NCI-H146 treated with DMSO at 0.1 percent for 48 hours (cell line): ENCODE results near the gene NKD1.
"Not testable (repeated sequence)": the region's sequence is repeated elsewhere in the genome, so short reads cannot be mapped to it uniquely, and the experiment has no call there.

Source experiments
- DNase-seq: peaks from one replicate; lab custom pipeline; 2025; ENCODE audit not compliant: unreplicated experiment; lab: John Stamatoyannopoulos, UW

The NKD1 gene

GRCh38 chr16:50578137-50578536, 29.9 kb downstream of the NKD1 start:
- no peak for DNase-seq

- not testable (repeated sequence) for DNase-seq
Observed at GRCh38 chr16:50579373-50579772, 31.2 kb downstream of the NKD1 start.

GRCh38 chr16:50580180-50580798, 32.1 kb downstream of the NKD1 start:
- no peak for DNase-seq

- no peak for DNase-seq
Observed at GRCh38 chr16:50581845-50582244, 33.6 kb downstream of the NKD1 start.

GRCh38 chr16:50583211-50583610, 35.0 kb downstream of the NKD1 start:
- no peak for DNase-seq

GRCh38 chr16:50584033-50584722, 36.0 kb downstream of the NKD1 start:
- DNase-seq, result no peak

GRCh38 chr16:50585331-50585776, 37.2 kb downstream of the NKD1 start:
- no peak for DNase-seq

- DNase-seq, result no peak
Observed at GRCh38 chr16:50587543-50587942, 39.3 kb downstream of the NKD1 start.

GRCh38 chr16:50588276-50588675, 40.1 kb downstream of the NKD1 start:
- no peak for DNase-seq

GRCh38 chr16:50591209-50591608, 43.0 kb downstream of the NKD1 start:
- DNase-seq, result no peak

- DNase-seq, result no peak
Observed at GRCh38 chr16:50591800-50592771, 43.9 kb downstream of the NKD1 start.

GRCh38 chr16:50592996-50593395, 44.8 kb downstream of the NKD1 start:
- DNase-seq, result no peak

- no peak for DNase-seq
Observed at GRCh38 chr16:50593410-50594150, 45.4 kb downstream of the NKD1 start.

- DNase-seq, result no peak
Observed at GRCh38 chr16:50594308-50595260, 46.4 kb downstream of the NKD1 start.

GRCh38 chr16:50595859-50596258, 47.7 kb downstream of the NKD1 start:
- no peak for DNase-seq

GRCh38 chr16:50596762-50597450, 48.7 kb downstream of the NKD1 start:
- DNase-seq, result no peak

- no peak for DNase-seq
Observed at GRCh38 chr16:50597563-50598255, 49.5 kb downstream of the NKD1 start.

GRCh38 chr16:50598256-50598894, 50.2 kb downstream of the NKD1 start:
- DNase-seq, result no peak
